Stomach (tissue), 9 donors: Measurements from ENCODE around the gene ZNF831. TPM values are rescaled to one million over a fixed set of nuclear protein-coding genes. Genes with fewer than 3 reads are reported as not detected.

Source experiments
- DNase-seq, 2 donors: peaks; one replicate each; pipeline versions ENCODE4 v3.0.0 to v3.0.0-alpha.2; 2013 to 2019
- H3K27ac ChIP-seq, 5 donors: fragments of 200-600 bp in 4 of 5; sonication (generic) in 4 of 5; one replicate each; pipeline ENCODE4 v1.5.1; 2013 to 2019; ENCODE audit warnings: mild to moderate bottlenecking in 1 of 5, moderate library complexity in 1 of 5
- H3K27me3 ChIP-seq, 3 donors: fragments of 200-600 bp; sonication (generic); one replicate each; pipeline ENCODE4 v1.5.1; 2017 to 2019; ENCODE audit warnings: mixed run types in 1 of 3
- H3K36me3 ChIP-seq, 4 donors: fragments of 200-600 bp; sonication (generic); 1 replicate in 3 of 4; 2 replicates in 1 of 4; pipeline ENCODE4 v1.5.1; 2016 to 2019
- H3K4me1 ChIP-seq, 4 donors: fragments of 200-600 bp; sonication (generic); one replicate each; pipeline ENCODE4 v1.5.1; 2016 to 2019
- H3K4me3 ChIP-seq, 4 donors: fragments of 200-600 bp; sonication (generic) in 3 of 4; one replicate each; pipeline ENCODE4 v1.5.1; 2016 to 2019; ENCODE audit warnings: mild to moderate bottlenecking in 1 of 4
- H3K9me3 ChIP-seq, 4 donors: fragments of 200-600 bp; sonication (generic); one replicate each; pipeline ENCODE4 v1.5.1; 2016 to 2019
- CTCF ChIP-seq, 7 experiments: fragments of 450-650 bp in 4 of 7; fragments of 200-600 bp in 3 of 7; sonication (generic) in 3 of 7; IDR thresholded peaks; one replicate each; pipeline ENCODE4 v1.5.1; 2016 to 2019; ENCODE audit warnings: antibody characterized with exemption in 7 of 7, control low read depth in 2 of 7, mild to moderate bottlenecking in 1 of 7
- EP300 ChIP-seq: sonication (generic); formaldehyde crosslinking; IDR thresholded peaks from one replicate; pipeline ENCODE4 v1.6.1; 2017; ENCODE audit warnings: antibody characterized with exemption
- POLR2A ChIP-seq, 4 donors: fragments of 450-650 bp; IDR thresholded peaks; one replicate each; pipeline ENCODE4 v1.6.1; 2016; ENCODE audit warnings: antibody characterized with exemption in 4 of 4, control low read depth in 2 of 4, mild to moderate bottlenecking in 1 of 4, moderate library complexity in 1 of 4
- POLR2AphosphoS5 ChIP-seq, 3 donors: sonication (generic); formaldehyde crosslinking; IDR thresholded peaks; one replicate each; pipeline ENCODE4 v1.6.1; 2016; ENCODE audit warnings: antibody characterized with exemption in 3 of 3
- WGBS, 5 donors: extraction: QIAGEN DNeasy Blood & Tissue Kit in 3 of 5; methylation state at CpG; one replicate each; pipeline versions ENCODE4 v1.1.5 to v1.1.7; 2013 to 2018; 5-methylcytosine and 5-hydroxymethylcytosine counted together
- intact Hi-C: fragments of 100-400 bp; cut with DNase I; formaldehyde crosslinking; loops from one replicate; pipeline ENCODE4 v1.15.1; 2023; ENCODE audit warnings: low total_unique reads
- polyA plus RNA-seq, 3 donors: library from polyadenylated mRNA; stranded (reverse); fragments of 200-250 nt; gene quantifications; one replicate each; pipeline ENCODE4 v1.2.3, GENCODE V29; 2013
- total RNA-seq, 5 donors: library from RNA; depleted of rRNA; stranded (reverse); fragments of >200 nt; gene quantifications; one replicate each; pipeline versions ENCODE4 v1.1.0 to v1.2.3, GENCODE V29; 2014 to 2016
- donor health status: healthy with polysubstance abuse.
- donor health status: Bipolar disorder and iron deficiency.
- donor health status: healthy.

The ZNF831 gene
- total and polyA plus RNA-seq, 8 donors = under 0.01 to 2.9 (median 0.31) TPM; not detected in 1

- Histone ChIP-seq H3K36me3 (no peaks in the 10 kb centered on the region), H3K27me3 (peaks cover 0 to 31% (median 0%) of the 10 kb centered on the region in 3 donors), H3K9me3 (no peaks in the 10 kb centered on the region), H3K4me3 (no peak overlapping the region), H3K4me1 (no peaks in the 10 kb centered on the region), H3K27ac (no peak overlapping the region)
- 76 to 89% (median 80%) methylated on average over 6 to 7 of the region's 7 CpGs for WGBS, 5 donors
- intact Hi-C loops = no loop called here
- no peak for DNase-seq
- TF ChIP-seq POLR2AphosphoS5 (IDR thresholded peaks at IDR 0.05) (no peak), POLR2A (IDR thresholded peaks at IDR 0.05) (no peak), CTCF (IDR thresholded peaks at IDR 0.05) (no peak), EP300 (no peak)
Measured at GRCh38 chr20:59193325-59193724, 29.7 kb downstream of the ZNF831 start.

GRCh38 chr20:59194023-59194935, 30.7 kb downstream of the ZNF831 start:
- H3K9me3 ChIP-seq = peaks cover 0 to 3% (median 0%) of the 10 kb centered on the region in 4 donors
- no peak overlapping the region for H3K27ac ChIP-seq
- no peak for DNase-seq
- no peak overlapping the region for H3K4me3 ChIP-seq
- no peaks in the 10 kb centered on the region for H3K4me1 ChIP-seq
- WGBS, 5 donors = 89 to 95% (median 90%) methylated on average over 21 to 24 of the region's 24 CpGs
- TF ChIP-seq EP300 (no peak), POLR2A (IDR thresholded peaks at IDR 0.05) (no peak), CTCF (IDR thresholded peaks at IDR 0.05) (no peak), POLR2AphosphoS5 (IDR thresholded peaks at IDR 0.05) (no peak)
- intact Hi-C loops = no loop called here
- peaks cover 0 to 31% (median 0%) of the 10 kb centered on the region in 3 donors for H3K27me3 ChIP-seq
- H3K36me3 ChIP-seq = no peaks in the 10 kb centered on the region

- intact Hi-C loops = no loop called here
- WGBS, 5 donors = 87 to 92% (median 90%) methylated on average over 18 of the region's 18 CpGs
- no peaks in the 10 kb centered on the region for H3K36me3 ChIP-seq
Measured at GRCh38 chr20:59195316-59195993, 31.8 kb downstream of the ZNF831 start.

More at GRCh38 chr20:59195316-59195993, 31.8 kb downstream of the ZNF831 start:
- no peak for DNase-seq
- H3K27me3 ChIP-seq = peaks cover 0 to 31% (median 0%) of the 10 kb centered on the region in 3 donors
- no peak overlapping the region for H3K4me3 ChIP-seq
- no peak for TF ChIP-seq POLR2A (IDR thresholded peaks at IDR 0.05)
- TF ChIP-seq EP300 = no peak
- TF ChIP-seq CTCF (IDR thresholded peaks at IDR 0.05) = no peak
- TF ChIP-seq POLR2AphosphoS5 (IDR thresholded peaks at IDR 0.05) = no peak
- peaks cover 0 to 10% (median 3%) of the 10 kb centered on the region in 4 donors for H3K9me3 ChIP-seq
- no peaks in the 10 kb centered on the region for H3K4me1 ChIP-seq
- H3K27ac ChIP-seq = no peak overlapping the region
